Measurements from ENCODE around the gene SFSWAP. TPM values are rescaled to one million over a fixed set of nuclear protein-coding genes. Genes with fewer than 3 reads are reported as not detected.

SFSWAP gene
- total RNA-seq, 1 donor from 2014 or later = 34.9 TPM

- Histone ChIP-seq H3K27me3 (no peaks in the 10 kb centered on the region), H3K27ac (no peak overlapping the region), H3K9me3 (no peaks in the 10 kb centered on the region), H3K4me3 (no peak overlapping the region), H3K4me1 (no peaks in the 10 kb centered on the region), H3K36me3 (no peaks in the 10 kb centered on the region)
- TF ChIP-seq CTCF (IDR thresholded peaks at IDR 0.05) (no peak), POLR2A (IDR thresholded peaks at IDR 0.05) (no peak), POLR2AphosphoS5 (IDR thresholded peaks at IDR 0.05; ENCODE audit: insufficient read depth in 1 of 2, low read depth in 1 of 2) (no peak)
- peak in 1 of 2 donors; percentile 11 for DNase-seq (ENCODE audit: extremely low spot score in 2 of 2)
- intact Hi-C loops (cut with DNase I) = no loop called here
Measured at GRCh38 chr12:131671276-131671675, 39.6 kb upstream of the SFSWAP start.

GRCh38 chr12:131671871-131672270 lies 39.0 kb upstream of the SFSWAP start:
- TF ChIP-seq POLR2A (IDR thresholded peaks at IDR 0.05) (no peak), CTCF (IDR thresholded peaks at IDR 0.05) (no peak), POLR2AphosphoS5 (IDR thresholded peaks at IDR 0.05; ENCODE audit: insufficient read depth in 1 of 2, low read depth in 1 of 2) (no peak)
- no peaks in the 10 kb centered on the region for H3K27me3 ChIP-seq
- intact Hi-C loops (cut with DNase I) = no loop called here
- no peak overlapping the region for H3K27ac ChIP-seq
- H3K36me3 ChIP-seq = no peaks in the 10 kb centered on the region
- peak in 1 of 2 donors; percentile 37 for DNase-seq (ENCODE audit: extremely low spot score in 2 of 2)
- no peaks in the 10 kb centered on the region for H3K4me1 ChIP-seq
- no peak overlapping the region for H3K4me3 ChIP-seq
- no peaks in the 10 kb centered on the region for H3K9me3 ChIP-seq

- Histone ChIP-seq H3K4me1 (no peaks in the 10 kb centered on the region), H3K9me3 (no peaks in the 10 kb centered on the region), H3K27me3 (no peaks in the 10 kb centered on the region), H3K4me3 (no peak overlapping the region), H3K36me3 (no peaks in the 10 kb centered on the region), H3K27ac (no peak overlapping the region)
- peak in 1 of 2 donors; percentile 52 for DNase-seq (ENCODE audit: extremely low spot score in 2 of 2)
- no peak for TF ChIP-seq POLR2A (IDR thresholded peaks at IDR 0.05)
- TF ChIP-seq POLR2AphosphoS5 (IDR thresholded peaks at IDR 0.05; ENCODE audit: insufficient read depth in 1 of 2, low read depth in 1 of 2) = no peak
- no peak for TF ChIP-seq CTCF (IDR thresholded peaks at IDR 0.05)
- intact Hi-C loops (cut with DNase I) = no loop called here
Measured at GRCh38 chr12:131672311-131672940, 38.5 kb upstream of the SFSWAP start.

- Histone ChIP-seq H3K27me3 (no peaks in the 10 kb centered on the region), H3K36me3 (no peaks in the 10 kb centered on the region), H3K9me3 (no peaks in the 10 kb centered on the region), H3K27ac (no peak overlapping the region), H3K4me3 (no peak overlapping the region), H3K4me1 (no peaks in the 10 kb centered on the region)
- intact Hi-C loops (cut with DNase I) = no loop called here
- peak in 1 of 2 donors; percentile 58 for DNase-seq (ENCODE audit: extremely low spot score in 2 of 2)
- TF ChIP-seq POLR2A (IDR thresholded peaks at IDR 0.05) (no peak), CTCF (IDR thresholded peaks at IDR 0.05) (no peak), POLR2AphosphoS5 (IDR thresholded peaks at IDR 0.05; ENCODE audit: insufficient read depth in 1 of 2, low read depth in 1 of 2) (no peak)
Measured at GRCh38 chr12:131672941-131673887, 37.7 kb upstream of the SFSWAP start.
